HepG2 (cell line): ENCODE results near the gene WDR54.

Experiments used
- CTCF ChIP-seq: sonication (generic); formaldehyde crosslinking; IDR thresholded peaks from 2 replicates; pipeline ENCODE4 v1.5.0; 2020; ENCODE audit warnings: mild to moderate bottlenecking, missing genetic modification reagents, moderate library complexity
- RBM39 ChIP-seq: fragments of 200-400 bp; formaldehyde crosslinking; IDR thresholded peaks from one replicate; pipeline ENCODE4 v1.6.1; 2018; ENCODE audit warnings: antibody characterized with exemption, mild to moderate bottlenecking, low read depth, low read length; ENCODE audit not compliant: poor library complexity, severe bottlenecking
- RFX5 ChIP-seq: IDR thresholded peaks from 2 replicates; pipeline ENCODE4 v1.6.1; 2011; ENCODE audit warnings: low read depth, low read length, improper control_type of control experiment
- SNAPC5 ChIP-seq: sonication (generic); formaldehyde crosslinking; IDR thresholded peaks from 2 replicates; pipeline ENCODE4 v1.8.1; 2023; ENCODE audit warnings: mild to moderate bottlenecking, missing genetic modification reagents, borderline replicate concordance
- ZNF543 ChIP-seq: sonication (generic); formaldehyde crosslinking; IDR thresholded peaks from 2 replicates; pipeline ENCODE4 v1.4.0; 2020; ENCODE audit warnings: mild to moderate bottlenecking, missing genetic modification reagents

- no peak for TF ChIP-seq RBM39
- no peak for TF ChIP-seq SNAPC5 (CRISPR knock-in tag)
- no peak for TF ChIP-seq ZNF543 (CRISPR knock-in tag)
- TF ChIP-seq CTCF (CRISPR knock-in tag), result no peak
- no peak for TF ChIP-seq RFX5
Observed at GRCh38 chr2:74384051-74384450, 37.5 kb upstream of the WDR54 start.
